ENCODE results near the gene RAB22A.

GRCh38 chr20:58402305-58402704 lies 92.8 kb downstream of the RAB22A start:
- TF ChIP-seq EZH2 (IDR thresholded peaks at IDR 0.05; ENCODE audit: low read length) (no peak), CTCF (optimal IDR thresholded peaks at IDR 0.05 in 1 of 3, IDR thresholded peaks at IDR 0.05 in 1 of 3, conservative IDR thresholded peaks at IDR 0.05 in 1 of 3; ENCODE audit: extremely low read depth in 1 of 3, insufficient read depth in 2 of 3, low read length in 3 of 3) (no peak)

Data from keratinocyte (primary cell).